Uterus (tissue), 4 donors: Measurements from ENCODE around the gene MBD2. TPM values are rescaled to one million over a fixed set of nuclear protein-coding genes. Genes with fewer than 3 reads are reported as not detected.
A peak's percentile ranks its signal among the peaks of the same experiment; 100 is the strongest.
"Not testable (repeated sequence)": the region's sequence is repeated elsewhere in the genome, so short reads cannot be mapped to it uniquely, and the experiment has no call there.

ENCODE experiments used
- DNase-seq, 2 donors: peaks; one replicate each; pipeline ENCODE4 v3.0.0-alpha.2; 2019 to 2020
- H3K27ac ChIP-seq, 2 donors: fragments of 200-600 bp; sonication (generic); 1 replicate in 1 of 2; 2 replicates in 1 of 2; pipeline ENCODE4 v1.5.1; 2016 to 2018
- H3K27me3 ChIP-seq, 2 donors: fragments of 200-600 bp; sonication (generic); one replicate each; pipeline ENCODE4 v1.5.1; 2018 to 2019; ENCODE audit warnings: control low read depth in 1 of 2
- H3K36me3 ChIP-seq, 2 donors: fragments of 200-600 bp; sonication (generic); one replicate each; pipeline ENCODE4 v1.5.1; 2019; ENCODE audit warnings: control low read depth in 1 of 2
- H3K4me1 ChIP-seq, 2 donors: fragments of 200-600 bp; sonication (generic); one replicate each; pipeline ENCODE4 v1.5.1; 2018 to 2019; ENCODE audit warnings: control low read depth in 1 of 2
- H3K4me3 ChIP-seq, 2 donors: fragments of 200-600 bp; sonication (generic); 1 replicate in 1 of 2; 2 replicates in 1 of 2; pipeline ENCODE4 v1.5.1; 2018 to 2019; ENCODE audit warnings: mild to moderate bottlenecking in 1 of 2
- H3K9me3 ChIP-seq, 2 donors: fragments of 200-600 bp; sonication (generic); one replicate each; pipeline ENCODE4 v1.5.1; 2019; ENCODE audit warnings: control low read depth in 1 of 2
- POLR2A ChIP-seq, 2 donors: fragments of 450-650 bp; IDR thresholded peaks; one replicate each; pipeline ENCODE4 v1.6.1; 2016; ENCODE audit warnings: antibody characterized with exemption in 2 of 2, mild to moderate bottlenecking in 1 of 2, moderate library complexity in 1 of 2
- intact Hi-C: fragments of 100-400 bp; cut with DNase I; formaldehyde crosslinking; loops from one replicate; pipeline ENCODE4 v1.15.1; 2023; ENCODE audit warnings: low total_unique reads
- total RNA-seq, 4 donors: library from RNA; depleted of rRNA in 3 of 4; stranded (reverse); fragments of >200 nt in 3 of 4; gene quantifications; one replicate each; pipeline versions ENCODE4 v1.1.0 to v1.2.4, GENCODE V29; 2014 to 2023
- TF ChIP-seq, protein P1 (sequence below), 4 experiments: fragments of 200-600 bp in 2 of 4; fragments of 450-650 bp in 2 of 4; sonication (generic) in 2 of 4; IDR thresholded peaks; one replicate each; pipeline ENCODE4 v1.5.1; 2016 to 2019; ENCODE audit warnings: antibody characterized with exemption in 4 of 4, mild to moderate bottlenecking in 2 of 4, moderate library complexity in 1 of 4
- donor health status: DM: yes; HTN: yes; CAD: no.

The MBD2 gene
- total RNA-seq, 4 donors from 2014 or later, result 10.8 to 76.9 (median 26.0) TPM

DNA sequence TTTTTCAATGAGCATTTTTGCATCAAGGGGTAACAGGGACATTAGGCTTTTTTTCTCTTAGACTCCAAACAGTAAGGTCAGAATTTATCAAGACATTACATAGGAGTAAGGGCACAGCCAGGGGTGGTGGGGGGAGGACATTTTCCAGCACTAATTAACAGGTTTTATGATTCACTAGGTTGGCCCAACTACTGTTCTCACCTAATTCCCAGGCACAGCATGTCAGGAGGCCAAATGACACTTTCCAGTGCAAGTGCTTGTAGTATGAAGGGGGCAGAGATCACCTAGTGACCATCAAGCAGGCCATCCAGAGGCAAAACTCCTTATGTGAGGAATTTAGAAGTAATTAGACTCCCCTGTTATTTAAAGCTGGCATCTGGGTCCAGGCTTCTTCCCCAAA is 3.9 kb upstream of the MBD2 start:
- H3K27ac ChIP-seq, result no peak overlapping the region
- TF ChIP-seq, protein P1, sequence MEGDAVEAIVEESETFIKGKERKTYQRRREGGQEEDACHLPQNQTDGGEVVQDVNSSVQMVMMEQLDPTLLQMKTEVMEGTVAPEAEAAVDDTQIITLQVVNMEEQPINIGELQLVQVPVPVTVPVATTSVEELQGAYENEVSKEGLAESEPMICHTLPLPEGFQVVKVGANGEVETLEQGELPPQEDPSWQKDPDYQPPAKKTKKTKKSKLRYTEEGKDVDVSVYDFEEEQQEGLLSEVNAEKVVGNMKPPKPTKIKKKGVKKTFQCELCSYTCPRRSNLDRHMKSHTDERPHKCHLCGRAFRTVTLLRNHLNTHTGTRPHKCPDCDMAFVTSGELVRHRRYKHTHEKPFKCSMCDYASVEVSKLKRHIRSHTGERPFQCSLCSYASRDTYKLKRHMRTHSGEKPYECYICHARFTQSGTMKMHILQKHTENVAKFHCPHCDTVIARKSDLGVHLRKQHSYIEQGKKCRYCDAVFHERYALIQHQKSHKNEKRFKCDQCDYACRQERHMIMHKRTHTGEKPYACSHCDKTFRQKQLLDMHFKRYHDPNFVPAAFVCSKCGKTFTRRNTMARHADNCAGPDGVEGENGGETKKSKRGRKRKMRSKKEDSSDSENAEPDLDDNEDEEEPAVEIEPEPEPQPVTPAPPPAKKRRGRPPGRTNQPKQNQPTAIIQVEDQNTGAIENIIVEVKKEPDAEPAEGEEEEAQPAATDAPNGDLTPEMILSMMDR (IDR thresholded peaks at IDR 0.05), result no peak
- TF ChIP-seq POLR2A (IDR thresholded peaks at IDR 0.05), result no peak
- intact Hi-C loops, result no loop called here

DNA sequence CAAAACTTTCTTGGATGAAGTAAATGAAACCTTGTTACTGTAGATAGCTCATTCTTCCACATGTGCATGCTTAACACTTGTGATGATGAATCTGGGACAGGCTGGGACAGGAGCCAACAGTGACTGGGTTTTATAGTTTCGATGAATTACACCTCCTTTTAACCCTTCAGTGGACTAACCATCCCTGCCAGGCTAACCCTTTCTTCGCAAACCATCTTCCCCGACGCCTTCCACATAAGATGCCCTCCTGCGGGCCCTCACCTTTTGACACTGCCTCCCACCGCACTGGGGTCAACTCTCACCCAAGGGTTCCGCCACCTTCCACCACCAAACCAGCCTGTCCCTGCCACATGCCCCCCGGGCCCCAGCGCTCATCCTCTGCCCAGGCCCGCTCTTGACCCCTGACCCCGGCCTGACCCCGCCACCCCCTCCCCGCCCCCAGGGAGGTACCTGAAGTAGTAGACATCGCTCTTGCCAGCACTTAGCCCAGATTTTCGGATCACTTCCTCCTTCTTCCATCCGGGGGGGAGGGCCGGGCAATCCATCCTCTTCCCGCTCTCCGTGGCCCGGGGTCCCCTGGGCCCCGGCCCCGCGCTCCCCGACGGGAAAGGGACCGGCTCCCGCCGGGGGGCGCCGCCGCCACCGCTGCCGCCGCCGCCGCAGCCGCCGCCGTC is 764 bp downstream of the MBD2 start:
- no peaks in the 10 kb centered on the region for H3K27me3 ChIP-seq
- TF ChIP-seq, protein P1 (IDR thresholded peaks at IDR 0.05), result no peak
- no peak for TF ChIP-seq POLR2A (IDR thresholded peaks at IDR 0.05)
- intact Hi-C loops, result no loop called here
- H3K4me1 ChIP-seq, result peaks cover 0 to 9% of the 10 kb centered on the region in 2 donors
- peak; percentile 65 to 83 for DNase-seq
- H3K27ac ChIP-seq, result peak overlapping the region; percentile 76 to 80
- peak overlapping the region; percentile 53 to 90 for H3K4me3 ChIP-seq
- no peaks in the 10 kb centered on the region for H3K9me3 ChIP-seq
- H3K36me3 ChIP-seq, result no peaks in the 10 kb centered on the region

More for the DNA sequence above, 3.9 kb upstream of the MBD2 start:
- no peaks in the 10 kb centered on the region for H3K36me3 ChIP-seq
- peaks cover 0 to under 1% of the 10 kb centered on the region in 2 donors for H3K4me1 ChIP-seq
- H3K27me3 ChIP-seq, result no peaks in the 10 kb centered on the region
- DNase-seq, result no peak
- no peaks in the 10 kb centered on the region for H3K9me3 ChIP-seq
- H3K4me3 ChIP-seq, result no peak overlapping the region

- intact Hi-C loops, result no loop called here
- Histone ChIP-seq H3K36me3 (no peaks in the 10 kb centered on the region), H3K27ac (peak overlapping the region in 1 of 2 donors; percentile 76), H3K4me3 (peak overlapping the region; percentile 53 to 90), H3K4me1 (peaks cover 0 to 9% of the 10 kb centered on the region in 2 donors), H3K27me3 (no peaks in the 10 kb centered on the region), H3K9me3 (no peaks in the 10 kb centered on the region)
- TF ChIP-seq POLR2A (IDR thresholded peaks at IDR 0.05), result no peak
- TF ChIP-seq, protein P1 (IDR thresholded peaks at IDR 0.05), result no peak
- DNase-seq, result no peak
Measured at GRCh38 chr18:54222922-54223567, 1.4 kb downstream of the MBD2 start.

DNA sequence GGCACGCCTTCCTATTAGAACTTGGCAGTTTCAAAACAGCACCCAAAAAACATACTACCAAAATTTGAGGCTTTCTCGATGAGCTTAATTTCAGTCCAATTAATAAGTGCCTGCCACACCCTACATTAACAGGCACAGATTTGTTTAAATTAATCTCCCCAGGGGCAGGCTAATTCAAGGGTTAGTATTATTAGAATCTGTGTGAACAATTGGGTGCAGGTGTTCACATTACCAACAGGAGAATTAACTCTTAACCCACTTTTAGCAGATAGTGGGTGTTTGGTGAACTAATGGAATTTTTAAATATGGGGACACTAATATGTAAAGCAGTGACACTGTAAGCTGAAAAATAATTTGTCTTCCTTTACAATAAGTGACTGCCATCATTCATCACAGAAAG is 4.1 kb downstream of the MBD2 start:
- no peak overlapping the region for H3K4me3 ChIP-seq
- intact Hi-C loops, result no loop called here
- no peaks in the 10 kb centered on the region for H3K36me3 ChIP-seq
- peaks cover 0 to 13% of the 10 kb centered on the region in 2 donors for H3K4me1 ChIP-seq
- no peaks in the 10 kb centered on the region for H3K27me3 ChIP-seq
- DNase-seq, result no peak
- H3K27ac ChIP-seq, result no peak overlapping the region
- TF ChIP-seq POLR2A (IDR thresholded peaks at IDR 0.05), result no peak
- TF ChIP-seq, protein P1 (IDR thresholded peaks at IDR 0.05), result no peak
- H3K9me3 ChIP-seq, result no peaks in the 10 kb centered on the region

- H3K27ac ChIP-seq, H3K36me3 ChIP-seq, H3K27me3 ChIP-seq, DNase-seq, H3K4me3 ChIP-seq, H3K9me3 ChIP-seq, intact Hi-C loops: not testable (repeated sequence)
- peaks cover 0 to 13% of the 10 kb centered on the region in 2 donors for H3K4me1 ChIP-seq
Measured at GRCh38 chr18:54218803-54219202, 5.7 kb downstream of the MBD2 start.
